Esophagus squamous epithelium (tissue), 5 donors: ENCODE data around the gene ADAM10. TPM values are rescaled to one million over a fixed set of nuclear protein-coding genes. Genes with fewer than 3 reads are reported as not detected.

Experiments
- DNase-seq: peaks from one replicate; lab custom pipeline; 2025; lab: John Stamatoyannopoulos, UW
- H3K27ac ChIP-seq, 4 donors: fragments of 200-600 bp; sonication (generic); one replicate each; pipeline ENCODE4 v1.5.1; 2016 to 2019; ENCODE audit warnings: mild to moderate bottlenecking in 1 of 4
- H3K27me3 ChIP-seq, 4 donors: fragments of 200-600 bp; sonication (generic); 1 replicate in 3 of 4; 2 replicates in 1 of 4; pipeline versions ENCODE4 v1.5.1 to v1.6.0; 2017 to 2021; ENCODE audit warnings: antibody characterized with exemption in 1 of 4
- H3K36me3 ChIP-seq, 3 donors: fragments of 200-600 bp; sonication (generic); one replicate each; pipeline ENCODE4 v1.5.1; 2016 to 2019
- H3K4me1 ChIP-seq, 3 donors: fragments of 200-600 bp; sonication (generic); one replicate each; pipeline ENCODE4 v1.5.1; 2017 to 2019
- H3K4me3 ChIP-seq, 4 donors: fragments of 200-600 bp; sonication (generic); 1 replicate in 3 of 4; 2 replicates in 1 of 4; pipeline ENCODE4 v1.5.1; 2016 to 2019; ENCODE audit warnings: mild to moderate bottlenecking in 2 of 4, moderate library complexity in 1 of 4
- H3K9me3 ChIP-seq, 3 donors: fragments of 200-600 bp; sonication (generic); one replicate each; pipeline ENCODE4 v1.5.1; 2016 to 2019
- CTCF ChIP-seq, 6 experiments: fragments of 450-650 bp in 4 of 6; fragments of 200-600 bp in 2 of 6; sonication (generic) in 2 of 6; IDR thresholded peaks; one replicate each; pipeline ENCODE4 v1.5.1; 2016 to 2019; ENCODE audit warnings: antibody characterized with exemption in 6 of 6, mild to moderate bottlenecking in 4 of 6, moderate library complexity in 4 of 6
- POLR2A ChIP-seq, 4 donors: fragments of 450-650 bp; IDR thresholded peaks; one replicate each; pipeline ENCODE4 v1.6.1; 2017; ENCODE audit warnings: antibody characterized with exemption in 4 of 4, mild to moderate bottlenecking in 4 of 4, moderate library complexity in 3 of 4
- WGBS, 2 donors: methylation state at CpG; one replicate each; pipeline ENCODE4 v1.1.5; 2018; 5-methylcytosine and 5-hydroxymethylcytosine counted together
- intact Hi-C: fragments of 100-400 bp; cut with DNase I; formaldehyde crosslinking; loops from one replicate; pipeline ENCODE4 v1.15.0; 2022
- total RNA-seq, 4 donors: library from RNA; depleted of rRNA; stranded (reverse); fragments of >200 nt; gene quantifications; one replicate each; pipeline ENCODE4 v1.1.0, GENCODE V29; 2016
- donor health status: DM: yes; HTN: yes; CAD: no.

Gene ADAM10
- total RNA-seq, 4 donors from 2014 or later: 34.3 to 61.3 (median 52.8) TPM

GRCh38 chr15:58758141-58758540, 8.6 kb upstream of the ADAM10 start:
- Histone ChIP-seq H3K27me3 (no peaks in the 10 kb centered on the region), H3K4me1 (no peaks in the 10 kb centered on the region), H3K4me3 (no peak overlapping the region), H3K36me3 (no peaks in the 10 kb centered on the region), H3K27ac (no peak overlapping the region), H3K9me3 (no peaks in the 10 kb centered on the region)
- TF ChIP-seq CTCF (IDR thresholded peaks at IDR 0.05): no peak
- TF ChIP-seq POLR2A (IDR thresholded peaks at IDR 0.05): no peak
- no peak for DNase-seq
- intact Hi-C loops: no loop called here
- WGBS, 2 donors: 33 to 47% methylated on average over 3 of the region's 3 CpGs

- no peaks in the 10 kb centered on the region for H3K9me3 ChIP-seq
- no peaks in the 10 kb centered on the region for H3K27me3 ChIP-seq
- WGBS, 2 donors: 62 to 63% methylated on average over 6 of the region's 6 CpGs
- intact Hi-C loops: no loop called here
- no peak overlapping the region for H3K4me3 ChIP-seq
- H3K36me3 ChIP-seq: no peaks in the 10 kb centered on the region
- no peak for DNase-seq
- H3K27ac ChIP-seq: no peak overlapping the region
- no peaks in the 10 kb centered on the region for H3K4me1 ChIP-seq
- no peak for TF ChIP-seq CTCF (IDR thresholded peaks at IDR 0.05)
- TF ChIP-seq POLR2A (IDR thresholded peaks at IDR 0.05): no peak
Measured at GRCh38 chr15:58755956-58756355, 6.4 kb upstream of the ADAM10 start.

- no peaks in the 10 kb centered on the region for H3K36me3 ChIP-seq
- H3K4me3 ChIP-seq: no peak overlapping the region
- TF ChIP-seq POLR2A (IDR thresholded peaks at IDR 0.05) (no peak), CTCF (IDR thresholded peaks at IDR 0.05) (no peak)
- intact Hi-C loops: no loop called here
- peaks cover 0 to 5% (median 0%) of the 10 kb centered on the region in 3 donors for H3K4me1 ChIP-seq
- H3K27me3 ChIP-seq: no peaks in the 10 kb centered on the region
- no peak for DNase-seq
- H3K27ac ChIP-seq: no peak overlapping the region
- H3K9me3 ChIP-seq: no peaks in the 10 kb centered on the region
- 97 to 100% methylated on average over 3 of the region's 3 CpGs for WGBS, 2 donors
Measured at GRCh38 chr15:58755350-58755749, 5.8 kb upstream of the ADAM10 start.

GRCh38 chr15:58752716-58753115, 3.2 kb upstream of the ADAM10 start:
- intact Hi-C loops: no loop called here
- no peaks in the 10 kb centered on the region for H3K27me3 ChIP-seq
- no peaks in the 10 kb centered on the region for H3K9me3 ChIP-seq
- no peak overlapping the region for H3K4me3 ChIP-seq
- WGBS, 2 donors: 78 to 91% methylated on average over 3 of the region's 3 CpGs
- no peak overlapping the region for H3K27ac ChIP-seq
- H3K4me1 ChIP-seq: peaks cover 0 to 19% (median 0%) of the 10 kb centered on the region in 3 donors
- H3K36me3 ChIP-seq: no peaks in the 10 kb centered on the region
- TF ChIP-seq POLR2A (IDR thresholded peaks at IDR 0.05) (no peak), CTCF (IDR thresholded peaks at IDR 0.05) (no peak)
- DNase-seq: no peak

- 0% methylated on average over 7 of the region's 81 CpGs; no CpG with 5 or more reads in 1 of the 2 donors for WGBS, 2 donors
- intact Hi-C loops: no loop called here
Measured at GRCh38 chr15:58748852-58749531, 515 bp downstream of the ADAM10 start.

More at GRCh38 chr15:58748852-58749531, 515 bp downstream of the ADAM10 start:
- no peaks in the 10 kb centered on the region for H3K9me3 ChIP-seq
- no peaks in the 10 kb centered on the region for H3K27me3 ChIP-seq
- no peak for DNase-seq
- H3K27ac ChIP-seq: peak overlapping the region; percentile 97 to 99 (median 98)
- TF ChIP-seq CTCF (IDR thresholded peaks at IDR 0.05) (peak in 1 of 6 experiments; percentile 5), POLR2A (IDR thresholded peaks at IDR 0.05) (peak in 1 of 4 donors; percentile 40)
- H3K4me3 ChIP-seq: peak overlapping the region; percentile 89 to 98 (median 94)
- H3K4me1 ChIP-seq: peaks cover 0 to 43% (median 20%) of the 10 kb centered on the region in 3 donors
- H3K36me3 ChIP-seq: no peaks in the 10 kb centered on the region
